NCI-H526 (cell line): Measurements from ENCODE around the gene GGT1.
"Not testable (repeated sequence)": the region's sequence is repeated elsewhere in the genome, so short reads cannot be mapped to it uniquely, and the experiment has no call there.

Experiments
- DNase-seq, 2 experiments: peaks; one replicate each; lab custom pipeline; 2025; lab: John Stamatoyannopoulos, UW

The GGT1 gene

DNA sequence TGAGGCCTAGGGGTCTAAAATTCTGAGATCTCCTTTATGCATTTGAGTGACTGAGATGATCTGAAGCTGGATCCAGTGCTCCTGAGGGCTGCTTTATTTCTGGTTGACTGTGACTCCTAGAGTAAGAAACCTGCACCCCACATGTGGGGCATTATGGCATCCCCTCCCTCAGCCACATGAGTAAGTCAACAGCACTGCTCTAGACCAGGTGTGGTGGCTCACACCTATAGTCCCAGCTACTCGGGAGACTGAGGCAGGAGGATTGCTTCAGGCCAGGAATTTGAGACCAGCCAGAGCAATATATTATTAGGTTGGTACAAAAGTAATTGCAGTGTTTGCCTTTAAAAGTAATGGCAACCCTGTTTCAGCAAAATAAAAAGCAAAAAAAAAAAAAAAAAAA lies 39.3 kb downstream of the GGT1 start:
- DNase-seq: not testable (repeated sequence)

DNA sequence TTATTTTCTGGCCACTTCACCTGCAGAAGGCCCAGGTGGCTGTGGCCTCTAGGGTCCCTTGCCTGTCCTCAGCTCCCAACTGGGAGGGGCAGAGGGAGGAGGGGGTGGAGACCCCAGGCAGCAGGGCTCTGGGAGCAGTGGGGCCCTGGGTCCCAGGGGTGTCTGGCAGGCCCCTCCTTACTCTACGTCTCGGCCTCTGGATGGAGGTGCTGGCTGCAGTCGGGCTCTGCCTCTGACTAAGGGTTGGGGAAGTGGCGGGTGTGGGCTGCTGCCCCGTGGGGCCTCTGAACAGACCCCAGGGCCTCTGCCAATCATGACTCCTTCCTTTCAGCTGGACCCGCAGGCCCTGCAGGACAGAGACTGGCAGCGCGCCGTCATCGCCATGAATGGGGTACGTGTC lies 41.4 kb downstream of the GGT1 start:
- DNase-seq: not testable (repeated sequence)

- not testable (repeated sequence) for DNase-seq
Measured at GRCh38 chr22:24645408-24646399, 42.7 kb downstream of the GGT1 start.

DNA sequence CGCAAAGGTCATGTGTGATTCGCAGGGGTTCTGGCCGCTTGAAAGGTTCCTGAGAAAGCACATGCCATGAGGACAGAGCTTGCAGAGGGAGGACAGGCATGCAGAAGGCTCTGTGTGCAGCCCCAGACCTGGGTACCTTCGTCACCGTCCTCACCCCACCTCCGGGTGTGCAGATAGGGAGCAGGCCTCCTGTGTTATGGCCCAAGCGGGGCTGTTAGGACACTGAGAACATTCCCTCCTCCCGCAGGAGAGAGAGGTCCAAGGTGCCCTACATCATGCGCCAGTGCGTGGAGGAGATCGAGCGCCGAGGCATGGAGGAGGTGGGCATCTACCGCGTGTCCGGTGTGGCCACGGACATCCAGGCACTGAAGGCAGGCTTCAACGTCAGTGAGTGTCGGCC lies 43.8 kb downstream of the GGT1 start:
- not testable (repeated sequence) for DNase-seq

DNA sequence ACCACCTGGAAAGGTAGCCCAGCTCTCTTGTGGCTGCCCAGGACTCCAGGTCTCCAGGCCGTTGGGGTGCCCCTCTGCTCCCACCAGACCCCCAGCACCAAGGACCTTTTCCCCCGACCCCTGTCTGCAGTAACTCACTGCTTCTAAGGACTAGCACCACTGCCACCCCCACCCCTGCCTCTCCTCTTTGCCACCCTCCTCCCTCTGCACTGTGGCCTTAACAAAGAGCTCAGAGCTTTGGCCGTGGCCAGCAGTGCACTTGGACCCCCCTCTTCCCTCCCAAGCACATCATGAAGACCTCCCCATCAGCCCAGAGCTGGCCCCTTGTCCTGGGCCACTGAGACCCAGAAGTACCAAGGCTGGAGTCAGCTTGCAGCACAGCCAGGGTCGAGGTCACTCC lies 46.4 kb downstream of the GGT1 start:
- DNase-seq: not testable (repeated sequence)

GRCh38 chr22:24650884-24651283 lies 47.9 kb downstream of the GGT1 start:
- DNase-seq: not testable (repeated sequence)

GRCh38 chr22:24665395-24665794 lies 62.4 kb downstream of the GGT1 start:
- DNase-seq: not testable (repeated sequence)

DNA sequence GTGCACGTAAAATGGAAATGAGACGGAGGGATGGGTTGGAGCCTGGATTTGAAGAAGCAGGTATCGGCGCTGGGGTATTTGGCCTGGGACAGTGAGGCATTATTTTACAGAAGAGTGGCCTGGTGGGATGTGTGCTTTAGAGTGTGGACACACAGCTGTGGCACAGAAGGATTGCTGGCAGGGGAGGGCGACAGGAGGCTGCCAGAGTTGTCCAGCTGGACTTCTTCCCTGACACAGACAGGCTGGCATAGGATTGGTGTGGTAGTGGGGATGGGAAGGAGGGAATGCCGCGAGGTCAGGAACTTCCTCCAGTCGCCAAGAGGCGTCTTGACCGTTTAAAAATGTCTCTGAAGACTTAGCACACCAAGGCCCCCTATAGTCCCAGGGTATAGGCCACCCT lies 64.9 kb downstream of the GGT1 start:
- not testable (repeated sequence) for DNase-seq

DNA sequence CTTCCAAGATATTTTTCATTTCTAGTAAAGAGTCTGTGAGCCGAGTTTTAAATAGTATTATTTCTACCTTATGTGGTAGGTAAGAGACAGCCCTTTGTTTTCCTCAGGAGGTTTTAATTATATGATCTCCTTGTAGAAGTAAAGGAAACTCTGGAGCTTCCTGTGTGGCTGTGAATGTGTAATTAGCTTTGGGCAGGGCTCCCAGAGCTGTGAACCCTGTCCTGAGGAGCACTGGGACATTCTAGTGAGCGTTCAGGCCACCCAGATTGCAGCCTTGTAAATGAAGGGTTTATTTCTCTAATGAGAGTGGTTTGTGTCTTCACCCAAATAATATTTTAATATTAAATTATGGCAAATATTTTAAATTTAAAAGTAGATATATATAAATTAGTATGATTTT lies 69.5 kb downstream of the GGT1 start:
- DNase-seq: not testable (repeated sequence)
